B cell (primary cell): Measurements from ENCODE around the gene ST8SIA6.

Experiments
- CTCF ChIP-seq: fragments of 200-600 bp; IDR thresholded peaks from one replicate; pipeline ENCODE4 v1.8.0; 2022; ENCODE audit warnings: antibody characterized with exemption, mild to moderate bottlenecking
- EZH2 ChIP-seq: IDR thresholded peaks from 2 replicates; pipeline ENCODE4 v1.6.1; 2012; ENCODE audit warnings: borderline replicate concordance, low read depth, mild to moderate bottlenecking, moderate library complexity, low read length; ENCODE audit not compliant: insufficient read depth, poor library complexity, severe bottlenecking

GRCh38 chr10:17431871-17432311, 22.5 kb downstream of the ST8SIA6 start:
- TF ChIP-seq CTCF (no peak), EZH2 (no peak)
